IMR-90 (cell line): ENCODE data around the gene MMP21. TPM values are rescaled to one million over a fixed set of nuclear protein-coding genes. Genes with fewer than 3 reads are reported as not detected.

ENCODE experiments used
- MAZ ChIP-seq: IDR thresholded peaks from 2 replicates; pipeline ENCODE4 v1.6.1; 2012; ENCODE audit warnings: low read depth, mild to moderate bottlenecking, low read length, improper control_type of control experiment, moderate library complexity, borderline replicate concordance
- MXI1 ChIP-seq: IDR thresholded peaks from 2 replicates; pipeline ENCODE4 v1.6.1; 2012; ENCODE audit warnings: low read depth, mild to moderate bottlenecking, low read length, moderate library complexity, borderline replicate concordance
- microRNA-seq, 2 experiments: library from miRNA; stranded (forward) in 1 of 2; unstranded in 1 of 2; fragments of 10-50 nt in 1 of 2; fragments of <30 nt in 1 of 2; gene quantifications in 1 of 2; microRNA quantifications in 1 of 2; one replicate each; pipeline versions ENCODE3 to v1.1.0; 2013 to 2020; ENCODE audit not compliant: insufficient read depth in 1 of 2, insufficient read length in 1 of 2, unreplicated experiment in 1 of 2
- polyA plus RNA-seq, 3 experiments: library from polyadenylated mRNA; depleted of rRNA; stranded (reverse); fragments of >200 nt; gene quantifications; 2 replicates each; pipeline ENCODE4 v1.2.3, GENCODE V29; 2012; ENCODE audit warnings: low replicate concordance in 1 of 3
- small RNA-seq, 5 experiments: library from RNA; depleted of rRNA; stranded (forward); fragments of <200 nt; gene quantifications; one replicate each; pipeline ENCODE3, GENCODE V24; 2012
- total RNA-seq: library from RNA; depleted of rRNA; stranded (reverse); fragments of >200 nt; gene quantifications from 2 replicates; pipeline ENCODE4 v1.2.3, GENCODE V29; 2012; rRNA removed

Gene MMP21
- total and polyA plus RNA-seq, 2 of the 4 experiments (the other 2 are of a cell fraction), result not detected

- peak; percentile 51; the same call in 1 of the 2 replicates for TF ChIP-seq MAZ
- no peak for TF ChIP-seq MXI1
These were observed 56.2 kb downstream of the MMP21 start, which contains the start of gene EDRF1 (continued) for GRCh38 chr10:125719173-125720001.

Small RNA genes lying within 50 kb of the gene (microRNA-seq; reads per million reads assigned to microRNA genes)
- gene MIR4484, result 1.0 to 1.8 reads per million in 2 experiments

Small RNA genes lying within 50 kb of the gene (small RNA-seq; reads per million reads assigned to genes)
- 0 to 3.2 (median 0.60) reads per million in 5 experiments for gene MIR4484

Other genes with a start within 250 kb of the MMP21 start
- not detected in 2 replicates for gene TEX36, start 92.7 kb downstream of the MMP21 start, total RNA-seq
- not detected in 2 replicates for gene TEX36, start 92.7 kb downstream of the MMP21 start, polyA plus RNA-seq (2012; rRNA removed)
- 24.9 and 28.1 TPM in 2 replicates for gene EDRF1, start 56.1 kb downstream of the MMP21 start, total RNA-seq
- 14.1 and 17.0 TPM in 2 replicates for gene EDRF1, start 56.1 kb downstream of the MMP21 start, polyA plus RNA-seq (2012; rRNA removed)
- 56.5 and 63.6 TPM in 2 replicates for gene UROS, start 47.4 kb upstream of the MMP21 start, total RNA-seq
- gene UROS, start 47.4 kb upstream of the MMP21 start, polyA plus RNA-seq (2012; rRNA removed), result 48.7 and 50.4 TPM in 2 replicates
- gene BCCIP, start 47.7 kb upstream of the MMP21 start, total RNA-seq, result 31.9 and 65.8 TPM in 2 replicates
- gene BCCIP, start 47.7 kb upstream of the MMP21 start, polyA plus RNA-seq (2012; rRNA removed), result 42.4 and 49.2 TPM in 2 replicates
- 27.8 and 35.0 TPM in 2 replicates for gene DHX32, start 105.5 kb upstream of the MMP21 start, total RNA-seq
- 11.5 and 15.6 TPM in 2 replicates for gene DHX32, start 105.5 kb upstream of the MMP21 start, polyA plus RNA-seq (2012; rRNA removed)
- 0.90 and 1.9 TPM in 2 replicates for gene FANK1, start 120.7 kb upstream of the MMP21 start, total RNA-seq
- gene FANK1, start 120.7 kb upstream of the MMP21 start, polyA plus RNA-seq (2012; rRNA removed), result 2.0 and 2.2 TPM in 2 replicates